ENCODE results near the gene SMAD7.
"Not testable (repeated sequence)": the region's sequence is repeated elsewhere in the genome, so short reads cannot be mapped to it uniquely, and the experiment has no call there.

Gene SMAD7

DNA sequence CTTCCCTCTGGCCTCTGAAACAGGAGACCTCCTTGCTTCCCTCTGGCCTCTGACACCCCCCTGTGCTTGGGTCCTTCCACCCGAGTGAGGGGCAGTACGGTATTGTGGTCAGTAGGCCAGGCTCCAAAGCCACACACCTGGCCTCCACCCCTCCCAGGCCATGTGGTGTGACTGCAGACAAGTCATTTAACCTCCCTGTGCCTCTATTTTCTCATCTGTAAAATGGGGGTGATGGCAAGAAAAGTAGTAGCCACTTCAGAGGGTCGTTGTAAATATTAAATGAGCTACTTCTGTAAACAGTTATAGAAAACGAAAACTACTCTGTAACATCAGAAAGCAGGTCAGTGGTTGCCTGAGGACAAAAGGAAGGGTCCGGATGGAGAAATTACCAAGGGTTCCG is 74.2 kb downstream of the SMAD7 start:
- no peak for DNase-seq

DNA sequence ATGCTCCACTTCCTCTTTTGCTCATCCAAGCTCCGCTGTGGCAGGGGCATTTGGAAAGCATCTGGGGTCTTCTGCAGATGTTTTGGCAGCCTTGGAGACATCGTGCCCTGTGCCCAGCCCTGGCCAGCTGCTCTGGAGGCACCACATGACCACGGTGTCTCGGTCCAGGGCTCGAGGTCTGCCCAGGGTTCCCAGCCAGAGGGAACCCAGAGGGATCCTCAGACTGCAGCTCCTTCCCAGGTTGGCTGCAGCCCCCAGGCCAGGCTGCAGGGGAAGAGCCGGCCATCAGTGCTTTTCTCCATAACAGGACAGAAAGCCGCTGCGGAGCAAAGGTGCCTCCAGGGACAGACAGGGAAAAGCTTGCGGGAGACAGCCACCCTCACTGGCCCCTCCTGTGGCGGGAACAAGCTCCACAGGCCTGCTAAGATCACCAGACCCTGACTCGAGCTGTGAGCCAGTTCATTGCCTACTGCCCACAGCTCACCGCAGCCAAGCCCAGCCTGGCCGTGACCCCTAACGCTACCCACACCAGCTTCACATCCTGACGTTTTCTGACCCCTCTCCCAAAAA is 74.7 kb downstream of the SMAD7 start:
- DNase-seq = no peak

DNA sequence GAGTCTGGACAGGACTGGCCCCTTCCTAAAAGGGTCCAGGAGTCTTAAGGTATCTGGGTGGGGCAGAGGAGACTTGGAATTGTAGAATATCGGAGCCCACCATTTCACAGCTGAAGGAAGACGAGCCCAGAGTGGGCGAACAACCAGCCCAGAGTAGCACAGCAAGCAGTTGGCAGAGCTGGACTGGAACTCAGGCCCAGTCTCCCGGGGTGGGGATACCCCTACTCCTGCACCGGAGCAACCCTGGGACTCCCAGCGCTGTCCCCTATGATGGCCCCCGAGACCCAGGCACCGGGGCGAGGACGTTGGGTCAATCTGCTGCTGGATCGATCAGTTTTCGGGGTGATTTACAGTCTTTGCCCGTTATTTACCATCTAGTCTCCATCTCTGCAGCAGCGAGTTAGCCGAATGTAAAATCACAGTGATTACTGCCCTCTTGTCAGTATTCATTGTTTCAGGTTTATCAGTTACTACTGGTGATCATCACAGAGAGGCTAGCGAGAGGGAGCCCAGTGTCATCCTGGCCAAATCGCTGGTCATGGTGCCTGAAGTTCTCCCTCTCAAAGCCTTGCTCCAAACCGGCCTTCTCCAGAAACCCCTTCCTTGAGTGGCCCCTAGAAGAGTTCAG is 75.3 kb downstream of the SMAD7 start:
- DNase-seq = no peak

DNA sequence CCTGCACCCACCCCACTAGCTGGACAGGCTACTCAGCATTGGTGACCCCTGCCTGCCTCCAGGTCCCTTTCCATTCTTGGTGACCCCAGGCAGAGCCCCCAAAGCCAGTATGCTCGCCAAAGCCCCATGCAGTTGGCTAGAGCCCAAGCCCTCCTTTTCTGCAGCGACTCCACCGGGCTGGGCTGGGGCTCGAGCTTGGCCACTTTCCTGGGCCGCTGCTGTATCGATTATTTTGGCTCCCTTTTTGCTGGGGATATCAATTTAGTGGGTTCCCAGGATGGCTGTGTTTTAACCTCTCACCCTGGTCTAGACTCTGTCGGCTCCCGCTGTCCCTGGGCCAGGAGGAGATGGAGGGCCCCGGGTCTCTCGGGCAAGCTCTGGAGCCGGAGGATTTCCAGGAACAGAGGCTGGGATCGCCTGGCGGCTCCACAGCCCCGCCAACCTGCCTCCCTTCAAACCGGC is 76.0 kb downstream of the SMAD7 start:
- no peak for DNase-seq

DNA sequence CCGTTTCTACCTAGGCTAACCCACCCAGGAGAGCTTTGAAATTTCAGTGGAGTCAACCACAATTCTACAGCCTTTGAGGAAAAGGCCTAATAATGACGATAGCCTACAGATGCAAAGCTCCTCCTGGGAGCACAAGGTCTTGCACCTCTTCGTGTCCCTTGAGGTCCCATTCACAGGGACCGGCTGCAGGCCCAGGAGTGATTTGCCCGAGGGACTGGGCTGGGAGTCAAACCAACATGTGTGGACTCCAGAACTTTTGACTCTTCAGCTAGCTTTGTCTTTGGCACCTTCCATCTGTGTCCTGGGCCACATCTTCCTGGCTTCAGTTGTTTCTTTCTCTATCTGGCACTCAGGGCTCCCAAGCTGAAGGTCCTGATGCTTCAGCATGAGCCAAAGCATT is 76.5 kb downstream of the SMAD7 start:
- DNase-seq = no peak

DNA sequence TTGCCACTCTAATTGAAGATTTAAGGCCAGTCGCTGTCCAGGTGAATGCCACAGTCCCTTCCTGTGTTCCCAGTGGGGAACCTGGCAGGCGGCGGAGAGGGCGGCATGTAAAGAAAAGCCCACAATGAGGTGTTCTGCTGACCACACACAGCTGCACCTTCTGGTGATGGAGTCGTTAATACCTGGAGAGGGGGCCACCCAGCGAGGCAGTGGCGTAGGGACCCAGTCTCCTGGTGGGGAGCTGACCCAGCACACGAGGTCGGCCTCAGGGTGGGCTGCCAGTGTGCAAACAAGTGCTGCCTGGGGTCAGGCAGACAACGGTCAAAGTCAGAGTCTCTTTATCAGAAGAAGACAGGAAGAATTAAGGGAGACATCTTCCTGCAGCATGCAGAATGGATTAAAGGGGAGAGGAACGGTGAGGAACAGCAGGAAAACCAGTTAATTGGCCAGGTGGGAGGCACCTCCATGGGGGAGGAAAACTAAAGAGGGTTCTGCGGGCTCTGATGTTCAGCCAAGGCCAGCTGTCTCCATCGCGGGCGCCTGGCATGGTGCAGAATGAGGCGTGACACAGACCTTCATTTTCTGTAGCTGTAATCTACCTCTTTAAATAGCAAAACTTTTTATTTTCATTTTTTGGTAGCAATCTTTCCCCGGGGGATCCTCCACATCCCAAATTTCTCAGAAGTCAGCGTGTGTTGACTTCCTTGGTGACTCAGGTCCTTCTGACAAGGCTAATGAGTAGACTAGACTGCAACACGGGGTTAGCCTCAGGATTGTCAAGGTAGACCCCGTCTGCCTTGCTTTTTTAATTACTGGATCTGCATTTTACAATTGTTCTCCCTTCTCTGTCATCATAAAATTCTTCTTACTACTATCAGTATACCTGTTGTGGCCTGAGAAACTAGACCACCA is 78.3 kb downstream of the SMAD7 start:
- DNase-seq = peak; percentile 80

DNA sequence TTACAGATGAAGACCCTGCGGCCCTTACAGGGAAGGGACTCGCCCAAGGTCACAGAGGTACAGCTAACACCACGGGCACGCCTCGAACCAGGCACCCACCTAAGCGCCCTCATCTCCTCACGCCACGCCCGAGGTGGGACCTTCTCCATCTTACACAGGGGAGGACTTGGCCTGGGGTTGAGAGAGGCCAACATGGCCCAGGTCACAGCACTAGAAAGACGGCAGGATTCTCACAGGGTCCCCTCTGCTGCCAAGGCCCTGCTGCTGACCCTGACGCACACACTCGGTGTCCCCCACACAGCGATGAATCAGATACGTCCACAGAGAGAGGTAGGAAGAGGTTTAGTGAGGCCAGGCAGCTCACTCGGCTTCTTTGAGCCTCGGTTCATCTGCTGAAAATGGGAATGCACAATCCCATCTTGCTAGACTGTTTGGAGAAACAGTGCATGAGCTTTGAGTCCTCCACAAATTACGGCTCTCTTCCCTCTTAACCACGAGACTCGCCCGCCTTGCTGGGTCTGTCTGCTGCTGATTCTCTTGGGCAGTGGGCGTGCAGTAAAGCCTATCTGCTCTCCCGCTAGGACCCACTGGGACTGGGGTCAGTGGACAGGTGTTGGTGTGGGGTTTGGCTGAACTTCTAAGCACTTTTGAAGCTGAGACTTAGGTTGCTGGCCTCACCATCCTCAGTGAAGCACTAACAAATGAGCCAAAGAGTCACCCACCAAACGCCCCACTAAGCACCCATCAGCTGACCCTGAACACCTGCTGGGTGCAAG is 79.2 kb downstream of the SMAD7 start:
- no peak for DNase-seq

DNA sequence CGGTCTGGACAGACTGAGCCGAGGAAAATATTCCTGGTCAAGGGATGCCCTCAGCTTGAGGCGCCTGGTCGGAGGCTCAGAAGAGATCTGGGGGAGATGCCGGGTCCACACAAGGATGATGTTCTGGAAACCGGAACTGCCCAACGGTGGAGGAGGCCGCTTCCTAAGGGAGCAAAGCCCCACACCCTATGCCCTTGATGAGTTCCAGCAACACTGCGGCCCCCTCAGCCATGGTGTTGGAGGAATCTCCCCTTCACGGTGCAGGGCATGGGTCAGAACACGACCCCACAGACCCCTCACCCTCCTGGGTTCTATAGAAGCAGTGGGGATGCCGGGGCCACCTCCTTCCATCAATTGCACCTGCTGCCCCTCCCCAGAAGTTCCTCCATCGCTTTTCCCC is 79.8 kb downstream of the SMAD7 start:
- not testable (repeated sequence) for DNase-seq
